Measurements from ENCODE around the gene ARNT2.

The ARNT2 gene

DNA sequence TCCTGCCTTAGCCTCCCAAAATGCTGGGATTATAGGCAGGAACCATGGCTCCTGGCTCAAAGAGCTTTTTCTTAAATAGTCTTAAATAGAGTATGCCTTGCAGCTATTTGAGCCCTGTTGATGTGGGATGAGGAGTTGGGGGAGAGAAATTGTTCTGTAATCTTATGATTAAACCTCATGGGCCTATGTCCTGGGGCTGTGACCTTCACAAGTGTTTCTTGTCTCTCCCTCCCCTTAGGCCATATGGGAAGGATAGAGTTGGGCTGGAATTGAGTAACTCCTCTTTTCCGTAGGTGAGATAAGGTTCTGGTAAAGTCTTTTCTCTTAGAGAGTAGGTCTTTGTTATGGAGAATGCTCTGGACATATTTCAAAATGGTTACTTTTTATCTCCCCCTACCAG lies 114.3 kb downstream of the ARNT2 start:
- Histone ChIP-seq H3K4me1 (ENCODE audit: control extremely low read depth in 1 of 4, control insufficient read depth in 4 of 4, insufficient read depth in 4 of 4, low read length in 3 of 4) (peaks cover 0 to 3% (median 0%) of the 10 kb centered on the region in 4 experiments), H3K27me3 (replicated peaks in 2 of 5; ENCODE audit: control insufficient read depth in 4 of 5, insufficient read depth in 5 of 5, low read length in 4 of 5) (no peaks in the 10 kb centered on the region), H3K4me3 (ENCODE audit: control insufficient read depth in 1 of 7, extremely low read depth in 1 of 7, insufficient read depth in 4 of 7, low read depth in 2 of 7, low read length in 6 of 7) (no peak overlapping the region), H3K9me3 (ENCODE audit: control extremely low read depth in 1 of 5, control insufficient read depth in 4 of 5, insufficient read depth in 2 of 5, low read depth in 1 of 5, low read length in 4 of 5) (peaks cover 0 to 6% (median 0%) of the 10 kb centered on the region in 5 experiments), H3K36me3 (ENCODE audit: control insufficient read depth in 4 of 4, insufficient read depth in 4 of 4, low read length in 3 of 4) (no peaks in the 10 kb centered on the region), H3K27ac (ENCODE audit: insufficient read depth in 1 of 2, low read depth in 1 of 2, low read length in 2 of 2, poor library complexity in 1 of 2, severe bottlenecking in 2 of 2) (no peak overlapping the region)
- WGBS (ENCODE audit: insufficient coverage), result no CpG with 5 or more reads among the region's 1 CpG
- POLR2A ChIA-PET, result no interaction called here
- CTCF ChIA-PET, result interaction anchor here (1.3 kb wide), 1 partner anchor 20 kb away, joined by 3 read pairs; no protein-coding TSS in a partner anchor
- DNase-seq, result no peak

DNA sequence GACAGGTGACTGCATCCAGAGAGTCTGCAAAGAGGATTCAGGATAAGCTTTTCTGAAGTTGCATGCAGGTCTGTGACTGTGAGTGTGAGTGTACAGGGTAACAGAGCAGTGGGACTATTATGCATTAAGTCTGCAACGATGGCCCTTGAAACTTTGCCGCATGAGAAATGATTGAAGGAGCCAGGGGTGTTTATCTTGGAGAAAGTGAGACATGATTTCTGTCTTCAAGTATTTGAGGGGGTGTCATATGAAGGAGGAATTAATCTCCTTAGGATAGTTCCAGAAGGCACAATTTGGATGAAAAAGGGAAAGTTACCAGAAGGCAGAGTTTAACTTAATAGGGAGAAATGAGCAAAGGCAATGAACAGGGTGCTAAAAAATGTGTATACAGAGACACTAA lies 119.6 kb downstream of the ARNT2 start:
- no peak for DNase-seq
- no peaks in the 10 kb centered on the region for H3K36me3 ChIP-seq (ENCODE audit: control insufficient read depth in 4 of 4, insufficient read depth in 4 of 4, low read length in 3 of 4)
- peaks cover 0 to 2% (median 0%) of the 10 kb centered on the region in 5 experiments for H3K27me3 ChIP-seq (replicated peaks in 2 of 5; ENCODE audit: control insufficient read depth in 4 of 5, insufficient read depth in 5 of 5, low read length in 4 of 5)
- H3K27ac ChIP-seq (ENCODE audit: insufficient read depth in 1 of 2, low read depth in 1 of 2, low read length in 2 of 2, poor library complexity in 1 of 2, severe bottlenecking in 2 of 2), result no peak overlapping the region
- H3K4me1 ChIP-seq (ENCODE audit: control extremely low read depth in 1 of 4, control insufficient read depth in 4 of 4, insufficient read depth in 4 of 4, low read length in 3 of 4), result no peaks in the 10 kb centered on the region
- no peak overlapping the region for H3K4me3 ChIP-seq (ENCODE audit: control insufficient read depth in 1 of 7, extremely low read depth in 1 of 7, insufficient read depth in 4 of 7, low read depth in 2 of 7, low read length in 6 of 7)
- 100% methylated on average over 2 of the region's 2 CpGs for WGBS (ENCODE audit: insufficient coverage)
- H3K9me3 ChIP-seq (ENCODE audit: control extremely low read depth in 1 of 5, control insufficient read depth in 4 of 5, insufficient read depth in 2 of 5, low read depth in 1 of 5, low read length in 4 of 5), result peaks cover 0 to under 1% (median 0%) of the 10 kb centered on the region in 5 experiments
- ChIA-PET POLR2A (no interaction called here), CTCF (no interaction called here)

DNA sequence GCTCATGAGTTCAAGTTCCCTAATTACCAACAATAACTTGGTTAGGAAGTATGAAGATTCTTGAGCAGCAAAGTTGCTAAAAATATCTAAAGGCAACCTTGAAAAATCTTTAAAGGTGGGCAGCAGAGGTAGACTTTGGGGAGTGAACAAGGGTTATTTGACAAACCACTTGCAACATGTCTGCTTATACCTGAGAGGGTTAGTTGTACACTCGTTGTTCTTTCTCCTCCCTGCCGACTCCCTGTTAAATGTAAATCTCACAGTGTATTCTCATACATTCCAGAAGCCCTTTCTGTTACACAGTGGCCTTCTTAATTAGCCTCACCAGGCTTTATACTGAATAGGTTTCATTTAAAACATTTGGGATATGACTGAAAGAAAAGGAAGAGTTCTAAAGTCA lies 121.7 kb downstream of the ARNT2 start:
- Histone ChIP-seq H3K27me3 (replicated peaks in 2 of 5; ENCODE audit: control insufficient read depth in 4 of 5, insufficient read depth in 5 of 5, low read length in 4 of 5) (peaks cover 0 to 2% (median 0%) of the 10 kb centered on the region in 5 experiments), H3K36me3 (ENCODE audit: control insufficient read depth in 4 of 4, insufficient read depth in 4 of 4, low read length in 3 of 4) (no peaks in the 10 kb centered on the region), H3K27ac (ENCODE audit: insufficient read depth in 1 of 2, low read depth in 1 of 2, low read length in 2 of 2, poor library complexity in 1 of 2, severe bottlenecking in 2 of 2) (no peak overlapping the region), H3K4me1 (ENCODE audit: control extremely low read depth in 1 of 4, control insufficient read depth in 4 of 4, insufficient read depth in 4 of 4, low read length in 3 of 4) (no peaks in the 10 kb centered on the region), H3K4me3 (ENCODE audit: control insufficient read depth in 1 of 7, extremely low read depth in 1 of 7, insufficient read depth in 4 of 7, low read depth in 2 of 7, low read length in 6 of 7) (no peak overlapping the region), H3K9me3 (ENCODE audit: control extremely low read depth in 1 of 5, control insufficient read depth in 4 of 5, insufficient read depth in 2 of 5, low read depth in 1 of 5, low read length in 4 of 5) (peaks cover 0 to 1% (median 0%) of the 10 kb centered on the region in 5 experiments)
- ChIA-PET CTCF (no interaction called here), POLR2A (no interaction called here)
- WGBS (ENCODE audit: insufficient coverage), result 100% methylated on average over 1 of the region's 2 CpGs
- no peak for DNase-seq

DNA sequence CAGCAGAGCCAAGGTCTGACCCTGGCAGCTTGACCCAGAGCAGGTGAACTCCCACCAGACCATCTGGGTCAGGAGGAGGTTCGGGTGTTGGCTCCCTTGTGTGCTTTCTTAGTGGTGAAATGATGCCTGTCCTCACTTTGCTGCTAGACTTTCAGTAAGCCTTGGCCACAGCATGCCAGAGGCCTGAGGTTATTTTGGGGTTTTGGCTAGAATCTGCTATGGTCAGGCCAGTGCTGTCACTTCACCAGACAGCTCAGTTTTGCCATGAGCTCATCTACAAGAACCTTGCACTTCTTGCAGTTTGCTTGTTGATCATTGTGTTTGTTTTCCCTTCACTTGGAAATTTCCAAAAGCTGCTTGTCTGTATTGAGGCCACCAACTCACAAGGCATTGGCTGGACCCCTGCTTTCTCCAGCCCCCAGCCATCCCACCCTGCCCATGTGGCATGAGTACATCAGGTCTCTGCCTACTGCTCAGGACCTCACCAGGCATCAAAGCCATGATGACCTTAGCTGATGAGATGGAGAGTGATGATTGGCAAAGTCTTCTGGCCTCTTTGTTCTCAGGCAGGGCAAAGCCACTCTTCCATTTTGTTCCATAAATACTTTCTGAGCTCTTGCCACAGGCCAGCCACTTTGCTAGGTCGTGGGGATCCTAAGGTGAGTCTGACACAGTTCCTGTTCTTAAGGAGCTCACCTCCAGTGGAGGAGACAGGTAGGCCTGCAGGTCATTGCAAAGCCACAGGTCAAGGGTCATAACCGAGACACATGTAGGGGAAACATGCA lies 122.6 kb downstream of the ARNT2 start:
- Histone ChIP-seq H3K4me3 (ENCODE audit: control insufficient read depth in 1 of 7, extremely low read depth in 1 of 7, insufficient read depth in 4 of 7, low read depth in 2 of 7, low read length in 6 of 7) (no peak overlapping the region), H3K27ac (ENCODE audit: insufficient read depth in 1 of 2, low read depth in 1 of 2, low read length in 2 of 2, poor library complexity in 1 of 2, severe bottlenecking in 2 of 2) (no peak overlapping the region), H3K36me3 (ENCODE audit: control insufficient read depth in 4 of 4, insufficient read depth in 4 of 4, low read length in 3 of 4) (no peaks in the 10 kb centered on the region), H3K27me3 (replicated peaks in 2 of 5; ENCODE audit: control insufficient read depth in 4 of 5, insufficient read depth in 5 of 5, low read length in 4 of 5) (peaks cover 0 to 2% (median 0%) of the 10 kb centered on the region in 5 experiments), H3K4me1 (ENCODE audit: control extremely low read depth in 1 of 4, control insufficient read depth in 4 of 4, insufficient read depth in 4 of 4, low read length in 3 of 4) (no peaks in the 10 kb centered on the region), H3K9me3 (ENCODE audit: control extremely low read depth in 1 of 5, control insufficient read depth in 4 of 5, insufficient read depth in 2 of 5, low read depth in 1 of 5, low read length in 4 of 5) (peaks cover 0 to 1% (median 0%) of the 10 kb centered on the region in 5 experiments)
- 97% methylated on average over 3 of the region's 3 CpGs for WGBS (ENCODE audit: insufficient coverage)
- POLR2A ChIA-PET, result no interaction called here
- no peak for DNase-seq
- CTCF ChIA-PET, result no interaction called here

DNA sequence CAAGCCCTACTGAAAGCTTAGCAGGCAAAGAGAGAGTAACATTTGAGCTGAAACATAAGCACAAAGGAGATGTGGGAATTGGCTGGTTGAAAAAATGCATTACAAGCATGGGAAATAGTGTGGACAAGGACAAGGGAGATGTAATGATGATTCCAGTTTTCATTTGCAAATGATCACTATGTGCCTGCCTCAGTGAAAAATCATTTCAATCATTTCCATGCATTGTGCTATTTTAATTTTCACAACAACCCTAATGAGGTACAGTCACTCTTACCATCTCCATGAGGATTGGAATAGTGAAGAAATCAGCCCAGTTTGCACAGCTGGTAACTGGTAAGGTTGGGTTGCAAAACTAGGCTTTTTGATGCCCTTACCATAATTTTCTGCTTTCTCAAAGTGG lies 123.2 kb downstream of the ARNT2 start:
- H3K27ac ChIP-seq (ENCODE audit: insufficient read depth in 1 of 2, low read depth in 1 of 2, low read length in 2 of 2, poor library complexity in 1 of 2, severe bottlenecking in 2 of 2), result no peak overlapping the region
- no peaks in the 10 kb centered on the region for H3K36me3 ChIP-seq (ENCODE audit: control insufficient read depth in 4 of 4, insufficient read depth in 4 of 4, low read length in 3 of 4)
- no peak for DNase-seq
- ChIA-PET CTCF (no interaction called here), POLR2A (no interaction called here)
- H3K9me3 ChIP-seq (ENCODE audit: control extremely low read depth in 1 of 5, control insufficient read depth in 4 of 5, insufficient read depth in 2 of 5, low read depth in 1 of 5, low read length in 4 of 5), result peaks cover 0 to 1% (median 0%) of the 10 kb centered on the region in 5 experiments
- no peak overlapping the region for H3K4me3 ChIP-seq (ENCODE audit: control insufficient read depth in 1 of 7, extremely low read depth in 1 of 7, insufficient read depth in 4 of 7, low read depth in 2 of 7, low read length in 6 of 7)
- H3K4me1 ChIP-seq (ENCODE audit: control extremely low read depth in 1 of 4, control insufficient read depth in 4 of 4, insufficient read depth in 4 of 4, low read length in 3 of 4), result no peaks in the 10 kb centered on the region
- H3K27me3 ChIP-seq (replicated peaks in 2 of 5; ENCODE audit: control insufficient read depth in 4 of 5, insufficient read depth in 5 of 5, low read length in 4 of 5), result peaks cover 0 to 4% (median 0%) of the 10 kb centered on the region in 5 experiments

DNA sequence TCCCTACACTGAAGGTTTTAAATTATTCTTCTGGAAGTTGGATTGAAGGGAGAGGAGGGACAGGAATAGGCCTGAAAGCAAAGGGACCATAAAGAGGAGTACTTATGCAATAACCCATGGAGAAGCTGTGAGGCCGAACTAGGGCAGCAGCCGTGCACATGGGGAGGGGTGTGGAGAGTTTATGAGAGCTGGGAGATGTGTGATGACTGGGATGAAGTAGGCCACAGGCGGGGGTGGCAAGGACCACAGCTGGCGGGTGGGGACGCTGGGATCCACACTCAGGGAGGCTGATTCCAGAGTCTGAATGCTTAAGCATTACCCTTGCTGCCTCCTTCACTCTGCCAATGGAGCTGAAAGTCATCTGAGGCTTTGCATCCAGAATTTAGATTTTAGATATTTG lies 123.8 kb downstream of the ARNT2 start:
- Histone ChIP-seq H3K36me3 (ENCODE audit: control insufficient read depth in 4 of 4, insufficient read depth in 4 of 4, low read length in 3 of 4) (no peaks in the 10 kb centered on the region), H3K27ac (ENCODE audit: insufficient read depth in 1 of 2, low read depth in 1 of 2, low read length in 2 of 2, poor library complexity in 1 of 2, severe bottlenecking in 2 of 2) (no peak overlapping the region), H3K4me1 (ENCODE audit: control extremely low read depth in 1 of 4, control insufficient read depth in 4 of 4, insufficient read depth in 4 of 4, low read length in 3 of 4) (no peaks in the 10 kb centered on the region), H3K9me3 (ENCODE audit: control extremely low read depth in 1 of 5, control insufficient read depth in 4 of 5, insufficient read depth in 2 of 5, low read depth in 1 of 5, low read length in 4 of 5) (peaks cover 0 to 1% (median 0%) of the 10 kb centered on the region in 5 experiments), H3K27me3 (replicated peaks in 2 of 5; ENCODE audit: control insufficient read depth in 4 of 5, insufficient read depth in 5 of 5, low read length in 4 of 5) (peaks cover 0 to 6% (median 0%) of the 10 kb centered on the region in 5 experiments), H3K4me3 (ENCODE audit: control insufficient read depth in 1 of 7, extremely low read depth in 1 of 7, insufficient read depth in 4 of 7, low read depth in 2 of 7, low read length in 6 of 7) (no peak overlapping the region)
- no peak for DNase-seq
- POLR2A ChIA-PET, result no interaction called here
- CTCF ChIA-PET, result no interaction called here
- WGBS (ENCODE audit: insufficient coverage), result 100% methylated on average over 2 of the region's 5 CpGs

DNA sequence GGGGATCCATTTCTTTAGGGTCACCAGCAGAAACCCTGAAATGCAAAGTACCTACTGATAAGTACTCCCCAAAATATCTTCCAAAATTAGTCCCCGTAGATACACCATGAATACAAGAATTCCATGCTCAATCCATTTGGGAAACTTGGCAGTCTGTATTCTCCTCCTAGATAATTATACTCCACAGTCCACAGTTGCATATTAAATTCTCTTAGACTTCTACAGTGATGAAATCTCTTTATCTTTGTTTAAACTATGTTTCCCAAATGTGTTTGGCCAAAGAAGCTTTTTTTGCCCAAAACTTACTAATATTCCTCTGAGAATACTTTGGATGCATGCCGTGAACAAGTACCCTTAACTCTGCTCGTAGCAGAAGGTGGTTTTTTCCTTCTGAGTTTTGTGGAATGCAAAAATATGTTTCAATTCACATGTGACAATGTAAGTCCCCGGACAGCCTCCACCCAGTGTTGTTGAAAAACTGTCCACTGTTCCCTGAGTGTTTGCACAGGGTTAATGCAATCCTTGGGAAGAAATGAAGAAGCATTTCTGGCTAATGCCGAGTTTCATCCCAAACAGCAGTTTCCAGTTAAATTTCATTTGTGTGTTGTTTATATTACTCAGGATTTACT lies 126.7 kb downstream of the ARNT2 start:
- Histone ChIP-seq H3K9me3 (ENCODE audit: control extremely low read depth in 1 of 5, control insufficient read depth in 4 of 5, insufficient read depth in 2 of 5, low read depth in 1 of 5, low read length in 4 of 5) (peaks cover 0 to 4% (median 1%) of the 10 kb centered on the region in 5 experiments), H3K4me3 (ENCODE audit: control insufficient read depth in 1 of 7, extremely low read depth in 1 of 7, insufficient read depth in 4 of 7, low read depth in 2 of 7, low read length in 6 of 7) (no peak overlapping the region), H3K27me3 (replicated peaks in 2 of 5; ENCODE audit: control insufficient read depth in 4 of 5, insufficient read depth in 5 of 5, low read length in 4 of 5) (peaks cover 0 to 6% (median 0%) of the 10 kb centered on the region in 5 experiments), H3K4me1 (ENCODE audit: control extremely low read depth in 1 of 4, control insufficient read depth in 4 of 4, insufficient read depth in 4 of 4, low read length in 3 of 4) (no peaks in the 10 kb centered on the region), H3K27ac (ENCODE audit: insufficient read depth in 1 of 2, low read depth in 1 of 2, low read length in 2 of 2, poor library complexity in 1 of 2, severe bottlenecking in 2 of 2) (no peak overlapping the region), H3K36me3 (ENCODE audit: control insufficient read depth in 4 of 4, insufficient read depth in 4 of 4, low read length in 3 of 4) (no peaks in the 10 kb centered on the region)
- ChIA-PET POLR2A (no interaction called here), CTCF (no interaction called here)
- WGBS (ENCODE audit: insufficient coverage), result 100% methylated on average over 4 of the region's 5 CpGs
- no peak for DNase-seq
